GM19193 (cell line): ENCODE measurements around the gene MRPL18.

Experiments
- POLR2A ChIP-seq: IDR thresholded peaks from 4 replicates; pipeline ENCODE4 v1.6.1; 2011; ENCODE audit not compliant: insufficient read depth, insufficient read length; ENCODE audit errors: extremely low read depth

The MRPL18 gene

DNA sequence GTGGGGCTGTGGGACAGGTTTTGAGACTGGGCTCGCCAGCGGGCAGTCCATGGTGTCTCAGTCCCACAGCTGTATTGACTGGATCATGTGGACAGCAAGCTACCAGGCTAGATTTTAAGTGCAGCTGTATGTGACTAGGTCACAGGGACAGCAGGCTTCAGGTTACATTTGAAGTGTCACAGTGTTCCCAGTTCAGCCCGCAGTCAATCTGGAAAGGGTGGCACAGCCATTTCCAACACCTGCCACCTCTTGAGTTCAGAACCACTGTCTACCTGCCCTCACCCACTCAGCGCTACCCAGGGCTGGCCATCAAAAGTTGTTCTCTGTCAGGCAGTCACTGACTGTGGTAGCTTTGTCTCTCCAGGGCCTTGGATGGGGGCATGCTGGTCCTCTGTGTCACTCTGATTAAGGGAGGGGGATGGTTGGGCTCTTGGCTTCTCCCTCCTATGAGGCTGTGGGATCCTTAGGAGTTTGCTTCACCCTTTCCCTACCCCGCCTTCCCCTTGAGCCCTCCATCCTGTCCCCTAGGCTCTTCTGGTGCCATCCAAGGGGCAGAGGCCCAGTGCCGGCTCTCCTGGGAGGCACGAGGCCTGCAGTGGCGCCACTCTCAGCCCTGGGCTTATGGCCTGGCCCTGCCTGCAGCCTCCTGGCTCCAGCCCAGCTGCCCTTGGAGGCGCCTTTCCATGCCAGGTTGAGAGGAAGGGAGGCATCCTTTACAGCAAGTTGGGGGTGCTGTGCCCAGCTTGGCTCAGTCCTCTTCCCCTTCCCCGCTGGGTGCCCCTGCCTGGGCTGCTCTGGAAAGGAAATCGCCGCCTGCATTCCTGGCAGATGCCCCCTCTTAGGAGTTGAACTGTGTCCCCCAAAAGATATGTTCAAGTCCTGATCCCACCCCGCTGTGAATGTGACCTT lies 54.7 kb downstream of the MRPL18 start:
- no peak for TF ChIP-seq POLR2A
